Endodermal cell (in vitro differentiated cells): ENCODE measurements around the gene SH3TC1. TPM values are rescaled to one million over a fixed set of nuclear protein-coding genes. Genes with fewer than 3 reads are reported as not detected.

Experiments
- DNase-seq: peaks from one replicate; pipeline ENCODE4 v3.0.0-alpha.2; 2017
- H3K27ac ChIP-seq: 2 replicates; pipeline ENCODE4 v1.5.1; 2013; ENCODE audit warnings: mild to moderate bottlenecking, low read depth, low read length, moderate library complexity
- H3K27me3 ChIP-seq: 2 replicates; pipeline ENCODE4 v1.6.1; 2013; ENCODE audit warnings: mild to moderate bottlenecking, low read length, moderate library complexity; ENCODE audit not compliant: insufficient read depth, control insufficient read depth, poor library complexity, severe bottlenecking
- H3K36me3 ChIP-seq: 2 replicates; pipeline ENCODE4 v1.7.0; 2013; ENCODE audit warnings: mild to moderate bottlenecking, low read length, moderate library complexity; ENCODE audit not compliant: control insufficient read depth, insufficient read depth
- H3K4me1 ChIP-seq: one replicate; pipeline ENCODE4 v1.7.0; 2013; ENCODE audit warnings: low read length; ENCODE audit not compliant: control insufficient read depth, insufficient read depth
- H3K4me3 ChIP-seq: 2 replicates; pipeline ENCODE4 v1.5.1; 2013; ENCODE audit warnings: mild to moderate bottlenecking, low read length, moderate library complexity
- H3K9ac ChIP-seq: 2 replicates; pipeline ENCODE4 v1.6.1; 2013; ENCODE audit warnings: mild to moderate bottlenecking, low read length, moderate library complexity; ENCODE audit not compliant: poor library complexity, severe bottlenecking; ENCODE audit errors: extremely low read depth
- H3K9me3 ChIP-seq: 2 replicates; pipeline ENCODE4 v1.6.1; 2013; ENCODE audit warnings: mild to moderate bottlenecking, low read length, moderate library complexity; ENCODE audit not compliant: control insufficient read depth
- H3K27ac Mint-ChIP-seq: 2 replicates; pipeline ENCODE4 v1.8.0; 2020; ENCODE audit warnings: mixed read lengths
- H3K27me3 Mint-ChIP-seq: 2 replicates; pipeline ENCODE4 v1.8.0; 2021; ENCODE audit warnings: mild to moderate bottlenecking, mixed read lengths; ENCODE audit not compliant: insufficient read depth
- H3K36me3 Mint-ChIP-seq: 2 replicates; pipeline ENCODE4 v1.8.0; 2020; ENCODE audit warnings: low read depth, mixed read lengths
- H3K4me1 Mint-ChIP-seq: 2 replicates; pipeline ENCODE4 v1.8.0; 2020; ENCODE audit warnings: mixed read lengths
- H3K4me3 Mint-ChIP-seq: 2 replicates; pipeline ENCODE4 v1.8.0; 2020; ENCODE audit warnings: mild to moderate bottlenecking, moderate library complexity, mixed read lengths
- H3K9me3 Mint-ChIP-seq: 2 replicates; pipeline ENCODE4 v1.8.0; 2020; ENCODE audit warnings: mild to moderate bottlenecking, mixed read lengths
- CTCF ChIP-seq: fragments of 200-600 bp; sonication (generic); conservative IDR thresholded peaks from 2 replicates; pipeline ENCODE4 v1.5.0; 2021; ENCODE audit warnings: antibody characterized with exemption, mild to moderate bottlenecking
- WGBS, 2 experiments: methylation state at CpG; one replicate each; pipeline versions ENCODE4 v1.1.5 to v1.1.7; 2013; ENCODE audit warnings: missing lambda C conversion rate in 2 of 2, mixed read lengths in 1 of 2; ENCODE audit not compliant: insufficient coverage in 1 of 2, insufficient read length in 1 of 2; 5-methylcytosine and 5-hydroxymethylcytosine counted together
- total RNA-seq, 2 donors: library from RNA; stranded (reverse); fragmentation: NEBNext Ultra II Directional in 1 of 2; extraction: Animal tissue kit (Norgen Biotek cat#: 25700) in 1 of 2; gene quantifications; 2 replicates in 1 of 2; 3 replicates in 1 of 2; pipeline ENCODE4 v1.2.1, GENCODE V29; 2021

The SH3TC1 gene
- total RNA-seq, 2 donors from 2014 or later = 1.9 to 2.6 TPM

- no peak overlapping the region for H3K4me3 ChIP-seq
- H3K27ac Mint-ChIP-seq = no peak overlapping the region
- no peak overlapping the region for H3K9ac ChIP-seq
- DNase-seq = no peak
- no peak overlapping the region for H3K27ac ChIP-seq
- H3K9me3 Mint-ChIP-seq = no peaks in the 10 kb centered on the region
- no peaks in the 10 kb centered on the region for H3K27me3 Mint-ChIP-seq
- H3K4me3 Mint-ChIP-seq = no peak overlapping the region
- no peaks in the 10 kb centered on the region for H3K9me3 ChIP-seq
- H3K36me3 ChIP-seq = no peaks in the 10 kb centered on the region
- H3K36me3 Mint-ChIP-seq = no peaks in the 10 kb centered on the region
- WGBS, 2 experiments = 86 to 100% methylated on average over 1 to 3 of the region's 4 CpGs
- peaks cover 11% of the 10 kb centered on the region for H3K4me1 Mint-ChIP-seq
- peaks cover 5% of the 10 kb centered on the region for H3K4me1 ChIP-seq
- H3K27me3 ChIP-seq = no peaks in the 10 kb centered on the region
- no peak for TF ChIP-seq CTCF
Observed at GRCh38 chr4:8257854-8258253, 58.8 kb downstream of the SH3TC1 start.

DNA sequence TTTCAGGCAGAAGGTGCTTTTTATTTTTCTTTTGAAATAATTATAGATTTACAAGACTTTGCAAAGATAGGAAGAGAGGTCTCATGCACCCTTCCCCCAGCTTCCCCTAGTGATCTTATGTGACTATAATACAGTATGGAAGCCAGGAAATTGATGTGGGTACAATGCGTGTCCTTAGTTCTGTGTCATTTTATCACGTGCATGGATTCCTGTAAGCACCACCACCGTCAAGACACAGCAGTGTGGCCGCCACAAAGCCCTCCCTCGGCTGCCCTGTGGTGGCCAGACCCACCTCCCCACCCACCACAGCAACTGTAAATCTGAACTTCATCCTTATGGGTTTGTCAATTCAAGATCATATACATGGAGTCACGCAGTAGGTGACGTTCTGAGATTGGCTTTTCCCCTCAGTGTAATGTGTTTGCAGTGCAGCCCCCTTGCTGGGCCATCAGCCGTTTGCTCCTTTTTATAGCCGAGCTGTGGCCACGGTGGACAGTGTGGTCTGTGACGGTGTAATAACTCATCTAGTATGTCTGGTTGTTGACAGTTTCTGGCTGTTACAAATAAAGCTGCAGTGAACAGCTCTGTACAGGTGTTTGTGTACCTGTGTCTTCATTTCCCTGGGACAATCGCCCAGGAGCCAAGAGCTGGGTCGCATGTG lies 59.6 kb downstream of the SH3TC1 start:
- H3K36me3 ChIP-seq = no peaks in the 10 kb centered on the region
- H3K27ac Mint-ChIP-seq = no peak overlapping the region
- no peaks in the 10 kb centered on the region for H3K9me3 Mint-ChIP-seq
- no peaks in the 10 kb centered on the region for H3K36me3 Mint-ChIP-seq
- H3K27me3 Mint-ChIP-seq = no peaks in the 10 kb centered on the region
- no peaks in the 10 kb centered on the region for H3K27me3 ChIP-seq
- H3K4me3 ChIP-seq = no peak overlapping the region
- WGBS, 2 experiments = 80 to 83% methylated on average over 8 to 13 of the region's 13 CpGs
- no peak overlapping the region for H3K27ac ChIP-seq
- DNase-seq = no peak
- no peak overlapping the region for H3K4me3 Mint-ChIP-seq
- H3K9me3 ChIP-seq = no peaks in the 10 kb centered on the region
- no peak overlapping the region for H3K9ac ChIP-seq
- peaks cover 7% of the 10 kb centered on the region for H3K4me1 Mint-ChIP-seq
- TF ChIP-seq CTCF = no peak
- no peaks in the 10 kb centered on the region for H3K4me1 ChIP-seq

DNA sequence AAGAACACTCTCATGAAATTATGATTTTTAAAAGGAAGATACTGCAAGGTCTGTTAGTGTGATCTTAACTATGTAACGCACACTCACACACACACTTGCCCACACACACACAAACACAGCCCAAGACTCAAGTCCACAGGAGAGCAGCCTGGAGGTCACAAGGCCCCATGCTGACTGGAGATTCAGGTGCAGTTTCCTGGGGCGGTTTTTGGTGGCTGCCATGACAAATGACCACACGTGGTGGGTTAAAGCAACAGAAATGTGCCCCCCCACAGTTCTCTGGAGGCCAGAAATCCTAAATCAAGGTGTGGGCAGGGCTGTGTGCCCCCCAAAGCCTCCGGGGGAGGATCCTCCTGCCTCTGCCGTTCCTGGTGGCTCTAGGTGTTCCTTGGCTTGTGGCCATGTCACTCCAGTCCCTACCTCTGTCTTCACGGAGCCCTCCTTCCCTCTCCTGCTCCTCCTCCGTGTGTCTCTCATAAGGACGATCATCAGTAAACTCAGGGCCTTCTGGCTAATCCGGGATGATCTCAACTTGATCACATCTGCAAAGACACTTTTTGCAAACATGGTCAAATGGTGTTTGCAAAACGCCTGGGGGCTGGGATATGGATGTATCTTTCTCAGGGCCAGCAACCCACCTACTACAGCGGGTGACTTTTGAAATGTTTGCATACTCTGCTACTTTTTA lies 60.8 kb downstream of the SH3TC1 start:
- 90 to 93% methylated on average over 7 to 11 of the region's 11 CpGs for WGBS, 2 experiments

More for the DNA sequence above, 60.8 kb downstream of the SH3TC1 start:
- no peaks in the 10 kb centered on the region for H3K9me3 ChIP-seq
- no peaks in the 10 kb centered on the region for H3K9me3 Mint-ChIP-seq
- H3K27ac Mint-ChIP-seq = no peak overlapping the region
- H3K27me3 Mint-ChIP-seq = no peaks in the 10 kb centered on the region
- no peak overlapping the region for H3K9ac ChIP-seq
- DNase-seq = no peak
- no peaks in the 10 kb centered on the region for H3K36me3 ChIP-seq
- H3K4me1 ChIP-seq = no peaks in the 10 kb centered on the region
- no peak overlapping the region for H3K4me3 ChIP-seq
- TF ChIP-seq CTCF = no peak
- H3K27ac ChIP-seq = no peak overlapping the region
- H3K36me3 Mint-ChIP-seq = no peaks in the 10 kb centered on the region
- peaks cover 7% of the 10 kb centered on the region for H3K4me1 Mint-ChIP-seq
- H3K4me3 Mint-ChIP-seq = no peak overlapping the region
- H3K27me3 ChIP-seq = no peaks in the 10 kb centered on the region
